GM12801 (cell line): ENCODE data around the gene CHRM5.

Experiments used
- CTCF ChIP-seq: IDR thresholded peaks from one replicate; pipeline ENCODE4 v1.5.1; 2011; ENCODE audit warnings: control low read depth; ENCODE audit not compliant: insufficient read length; ENCODE audit errors: extremely low read depth

The CHRM5 gene

GRCh38 chr15:33988384-33988783 is 20.1 kb downstream of the CHRM5 start:
- no peak for TF ChIP-seq CTCF

- no peak for TF ChIP-seq CTCF
These were observed 25.8 kb downstream of the CHRM5 start for GRCh38 chr15:33994005-33994615.

- no peak for TF ChIP-seq CTCF
These were observed 33.2 kb downstream of the CHRM5 start for GRCh38 chr15:34001536-34001935.

GRCh38 chr15:34006381-34006780 is 38.1 kb downstream of the CHRM5 start:
- TF ChIP-seq CTCF, result no peak

- TF ChIP-seq CTCF, result no peak
These were observed 41.4 kb downstream of the CHRM5 start for GRCh38 chr15:34009656-34010055.

- no peak for TF ChIP-seq CTCF
These were observed 42.6 kb downstream of the CHRM5 start for GRCh38 chr15:34010921-34011320.

GRCh38 chr15:34011481-34011880 is 43.2 kb downstream of the CHRM5 start:
- no peak for TF ChIP-seq CTCF
